22Rv1 (cell line): Measurements from ENCODE around the gene TLL2.

Experiments used
- H3K27ac ChIP-seq: fragments of 450-650 bp; 2 replicates; pipeline ENCODE4 v1.5.1; 2017
- ZFX ChIP-seq: fragments of 450-650 bp; IDR thresholded peaks from 2 replicates; pipeline ENCODE4 v1.6.1; 2017; ENCODE audit warnings: antibody characterized with exemption, borderline replicate concordance
- TF ChIP-seq, protein P1 (sequence below): fragments of 450-650 bp; IDR thresholded peaks from 2 replicates; pipeline ENCODE4 v1.5.1; 2017; ENCODE audit warnings: mild to moderate bottlenecking

TLL2 gene

DNA sequence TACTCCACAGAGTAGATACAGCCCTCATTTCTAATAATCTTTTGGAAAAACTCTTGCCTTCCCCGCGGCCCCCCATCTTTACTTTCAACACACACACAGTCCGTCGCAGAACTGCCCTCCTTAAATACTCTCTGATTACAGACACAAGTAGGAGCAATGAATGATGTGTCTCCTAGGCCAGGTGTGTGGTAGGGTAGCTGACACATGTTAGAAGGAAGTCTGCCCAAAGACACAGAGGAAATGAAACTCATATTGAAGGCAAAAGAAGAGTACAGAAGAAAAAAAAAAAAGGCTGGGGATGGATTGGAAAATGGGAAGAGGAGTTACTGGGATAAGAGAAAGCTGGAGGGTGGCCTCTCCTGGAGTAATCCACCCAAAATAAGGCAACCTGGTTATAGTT is 169.5 kb downstream of the TLL2 start:
- H3K27ac ChIP-seq: no peak overlapping the region
- TF ChIP-seq, protein P1, sequence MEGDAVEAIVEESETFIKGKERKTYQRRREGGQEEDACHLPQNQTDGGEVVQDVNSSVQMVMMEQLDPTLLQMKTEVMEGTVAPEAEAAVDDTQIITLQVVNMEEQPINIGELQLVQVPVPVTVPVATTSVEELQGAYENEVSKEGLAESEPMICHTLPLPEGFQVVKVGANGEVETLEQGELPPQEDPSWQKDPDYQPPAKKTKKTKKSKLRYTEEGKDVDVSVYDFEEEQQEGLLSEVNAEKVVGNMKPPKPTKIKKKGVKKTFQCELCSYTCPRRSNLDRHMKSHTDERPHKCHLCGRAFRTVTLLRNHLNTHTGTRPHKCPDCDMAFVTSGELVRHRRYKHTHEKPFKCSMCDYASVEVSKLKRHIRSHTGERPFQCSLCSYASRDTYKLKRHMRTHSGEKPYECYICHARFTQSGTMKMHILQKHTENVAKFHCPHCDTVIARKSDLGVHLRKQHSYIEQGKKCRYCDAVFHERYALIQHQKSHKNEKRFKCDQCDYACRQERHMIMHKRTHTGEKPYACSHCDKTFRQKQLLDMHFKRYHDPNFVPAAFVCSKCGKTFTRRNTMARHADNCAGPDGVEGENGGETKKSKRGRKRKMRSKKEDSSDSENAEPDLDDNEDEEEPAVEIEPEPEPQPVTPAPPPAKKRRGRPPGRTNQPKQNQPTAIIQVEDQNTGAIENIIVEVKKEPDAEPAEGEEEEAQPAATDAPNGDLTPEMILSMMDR: no peak
- no peak for TF ChIP-seq ZFX

DNA sequence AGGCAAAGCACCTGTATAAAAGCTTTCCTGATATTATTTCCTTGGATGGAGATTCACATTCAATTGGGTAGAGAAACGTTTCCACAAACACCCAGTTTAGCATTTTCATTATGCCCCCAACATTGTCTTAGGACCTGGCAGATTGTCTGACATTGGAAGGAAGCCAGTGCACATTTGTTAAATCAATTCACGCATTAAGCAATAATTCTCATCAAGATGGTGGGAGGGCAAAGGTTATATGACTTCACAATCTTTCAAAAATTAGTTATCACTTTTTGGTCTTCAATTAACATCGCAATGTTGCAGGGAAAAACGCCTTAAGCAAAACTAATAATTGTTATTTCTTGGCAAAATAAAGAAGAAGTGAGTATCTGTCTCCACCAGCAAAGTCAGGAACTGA is 171.3 kb downstream of the TLL2 start:
- no peak overlapping the region for H3K27ac ChIP-seq
- TF ChIP-seq, protein P1: no peak
- no peak for TF ChIP-seq ZFX

DNA sequence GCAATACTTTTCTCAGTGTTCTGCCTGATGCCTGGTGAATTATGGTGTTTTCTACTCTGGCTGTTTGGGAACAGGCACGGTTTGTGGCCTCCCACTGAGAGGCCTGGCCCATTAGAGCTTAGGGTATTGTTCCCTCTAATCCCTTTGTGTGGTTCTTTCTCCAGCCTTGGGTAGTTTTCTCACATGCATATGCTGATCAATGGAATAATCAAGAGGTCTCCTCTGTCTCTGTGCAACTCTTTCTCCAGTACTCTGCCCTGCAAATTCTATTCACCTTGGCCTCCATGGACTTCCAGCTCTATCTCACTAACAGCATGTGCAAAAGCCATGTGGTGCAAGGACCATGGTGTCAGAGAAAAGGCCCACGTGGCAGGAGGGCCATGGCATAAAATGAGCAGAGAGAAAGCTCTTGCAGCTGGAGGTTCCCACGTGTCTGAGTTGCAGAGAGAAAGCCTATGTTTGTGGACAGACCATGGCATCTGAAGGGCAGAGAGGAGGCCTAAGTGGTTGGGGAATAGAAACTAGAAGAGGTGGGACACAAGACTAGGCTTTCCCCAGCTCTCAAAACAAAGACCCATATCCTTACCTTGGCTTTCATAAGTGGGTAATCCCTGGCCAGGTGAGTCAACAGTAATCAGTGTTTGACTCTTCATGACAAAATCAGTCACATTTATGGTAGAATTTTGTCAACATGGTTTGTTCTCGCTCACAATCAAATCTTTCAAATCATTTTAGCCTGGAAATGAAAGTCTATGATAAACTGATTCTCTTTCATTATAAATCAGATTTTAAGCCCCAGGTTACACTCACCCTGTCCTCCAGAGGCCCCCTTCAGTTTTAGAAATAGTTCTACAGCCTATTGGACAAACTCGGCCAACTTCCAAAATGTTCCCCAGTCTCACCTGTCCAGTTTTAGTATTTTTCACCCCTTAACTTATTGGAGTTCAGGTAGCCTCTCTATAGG is 172.2 kb downstream of the TLL2 start:
- TF ChIP-seq, protein P1: no peak
- TF ChIP-seq ZFX: no peak
- no peak overlapping the region for H3K27ac ChIP-seq

DNA sequence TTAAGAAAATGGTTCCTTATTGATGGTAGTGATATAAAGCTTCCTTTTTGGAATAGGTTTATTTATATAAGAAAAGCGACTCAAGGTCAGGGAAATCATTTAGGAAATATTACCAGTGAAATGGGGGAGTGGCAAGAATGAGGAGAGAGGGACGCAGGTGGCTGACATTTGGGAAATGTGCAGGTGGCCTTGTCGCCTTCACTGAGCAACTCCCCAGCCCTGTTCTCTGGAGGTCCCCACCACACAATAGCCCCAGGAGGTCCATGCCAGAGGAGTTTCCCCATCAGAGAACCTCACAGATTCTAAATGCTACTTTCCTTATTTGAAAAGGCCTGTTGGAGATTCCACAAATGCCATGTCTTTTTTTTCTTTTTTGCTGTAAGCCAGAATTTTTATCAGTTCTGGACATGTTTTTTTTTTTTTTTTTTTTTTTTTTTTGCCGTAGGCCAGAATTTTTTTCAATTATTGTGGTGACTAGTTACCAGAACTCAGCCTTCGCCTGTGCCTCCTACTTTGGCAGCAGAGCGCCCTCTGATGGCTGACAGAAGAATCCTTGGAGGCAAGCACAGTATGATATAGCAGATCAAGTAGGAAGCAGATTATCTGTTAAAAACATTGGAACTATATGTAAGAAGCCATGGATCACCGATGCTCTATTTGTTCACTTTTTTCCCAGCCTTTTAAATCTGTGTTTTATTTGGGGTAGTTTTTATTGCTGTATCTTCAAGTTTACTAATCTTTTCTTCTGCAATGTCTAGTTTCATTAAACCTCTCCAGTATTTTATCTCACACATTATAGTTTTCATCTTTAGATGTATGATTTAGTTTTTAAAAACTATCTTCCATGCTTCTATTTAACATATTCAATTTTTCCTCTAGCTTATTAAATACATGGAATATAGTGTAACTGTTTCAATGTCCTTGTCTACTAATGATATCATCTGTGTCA is 173.5 kb downstream of the TLL2 start:
- no peak overlapping the region for H3K27ac ChIP-seq
- TF ChIP-seq ZFX: no peak
- TF ChIP-seq, protein P1: peak; percentile 92

DNA sequence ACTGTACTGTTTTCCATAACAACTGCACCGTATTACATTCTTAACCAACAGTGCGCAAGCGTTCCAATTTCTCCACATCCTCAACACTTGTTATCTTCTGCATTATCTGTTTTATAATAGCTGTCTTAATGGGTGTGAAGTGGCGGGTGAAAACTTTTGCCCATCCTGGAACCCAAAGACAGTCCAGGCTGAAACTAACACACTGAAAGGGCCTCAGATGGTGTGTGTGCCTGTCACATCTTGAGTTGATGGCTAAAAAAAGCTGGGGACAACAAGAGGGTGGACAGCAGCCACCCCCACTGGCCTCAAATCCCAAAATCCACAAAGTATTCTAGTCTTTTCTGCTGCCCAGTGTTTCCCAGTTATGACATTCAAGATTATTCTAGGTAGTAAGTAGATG is 174.3 kb downstream of the TLL2 start:
- no peak overlapping the region for H3K27ac ChIP-seq
- no peak for TF ChIP-seq ZFX
- TF ChIP-seq, protein P1: no peak

DNA sequence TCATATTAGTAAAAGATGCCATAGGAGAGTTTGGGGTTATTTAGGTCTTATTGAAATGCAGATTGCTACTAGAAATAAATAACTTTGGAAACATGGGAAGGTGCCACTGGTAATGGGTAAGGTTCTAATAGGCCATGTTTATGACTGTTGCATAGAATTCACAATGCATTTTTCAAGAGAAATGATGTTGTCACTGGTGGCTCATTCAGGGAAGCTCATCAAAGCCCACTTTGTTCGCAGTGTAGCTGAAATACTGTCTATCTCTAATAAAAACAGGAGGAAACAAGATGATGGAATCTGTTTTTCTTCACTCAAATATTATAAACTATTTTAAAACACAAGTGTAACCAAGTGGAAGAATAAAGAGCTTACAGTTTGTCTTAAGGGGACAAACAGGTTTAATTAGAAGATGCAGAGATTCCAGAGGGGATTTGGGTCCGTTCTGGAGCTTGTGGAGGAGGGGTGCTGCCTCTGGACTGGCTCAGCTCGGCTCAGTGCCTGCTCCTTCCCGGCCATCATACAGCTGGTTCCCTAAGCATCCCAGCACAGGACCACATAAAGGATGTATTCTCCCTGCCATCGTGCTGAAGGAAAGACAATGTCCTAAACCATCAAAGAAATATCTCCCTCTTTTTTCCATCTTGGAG is 175.3 kb downstream of the TLL2 start:
- H3K27ac ChIP-seq: no peak overlapping the region
- no peak for TF ChIP-seq ZFX
- TF ChIP-seq, protein P1: no peak
